GM18870 (cell line): ENCODE data around the gene RBM33.

Experiments used
- ATAC-seq: cut with Tn5 transposase; IDR thresholded peaks from one replicate; pipeline ENCODE4 v1.9.1; 2021; ENCODE audit warnings: moderate library complexity; ENCODE audit not compliant: unreplicated experiment

RBM33 gene

DNA sequence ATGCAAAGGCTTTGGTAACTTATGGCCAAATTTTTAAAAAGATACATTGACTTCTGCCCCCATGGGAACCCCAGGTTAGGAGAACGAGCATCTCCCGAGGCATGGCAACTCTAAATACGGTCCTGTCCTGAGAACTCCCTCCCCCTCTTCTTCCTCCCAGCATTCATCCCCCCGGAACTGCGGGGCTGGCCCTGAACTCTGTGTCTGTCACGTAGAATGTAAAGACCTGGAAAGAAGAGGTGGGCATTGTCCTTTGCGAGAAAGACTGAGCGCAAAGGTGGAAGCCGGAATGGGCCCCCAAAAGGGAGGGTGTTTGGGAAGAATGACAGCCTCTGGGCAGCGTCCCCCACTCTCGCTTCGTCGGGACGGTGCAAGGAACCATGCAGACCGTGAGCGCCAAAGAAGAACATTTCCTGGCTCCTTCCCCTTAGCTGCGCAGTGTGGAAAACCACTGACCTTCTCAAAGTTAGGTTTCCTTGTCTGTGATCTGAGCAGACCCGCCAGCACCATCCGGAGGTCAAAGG, 146.8 kb downstream of the RBM33 start:
- no peak for ATAC-seq

DNA sequence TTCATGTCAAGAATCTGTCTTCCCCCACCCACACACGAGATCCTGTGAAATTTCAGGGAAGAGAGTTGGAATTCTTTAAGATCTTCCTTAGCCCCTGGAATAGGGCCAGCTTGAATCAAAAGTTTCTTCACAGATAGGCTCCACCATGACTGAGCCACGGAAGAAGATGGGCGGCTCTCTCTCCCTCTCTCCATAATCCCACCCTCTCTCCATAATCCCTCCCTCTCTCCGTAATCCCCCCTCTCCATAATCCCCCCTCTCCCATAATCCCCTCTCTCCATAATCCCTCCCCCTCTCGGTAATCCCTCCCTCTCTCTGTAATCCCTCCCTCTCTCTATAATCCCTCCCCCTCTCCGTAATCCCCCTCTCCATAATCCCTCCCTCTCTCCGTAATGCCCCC, 147.4 kb downstream of the RBM33 start:
- no peak for ATAC-seq

GRCh38 chr7:155792315-155792960, 148.0 kb downstream of the RBM33 start:
- ATAC-seq, result no peak

GRCh38 chr7:155792999-155793560, 148.6 kb downstream of the RBM33 start:
- ATAC-seq, result no peak

- ATAC-seq, result no peak
Measured at GRCh38 chr7:155793720-155794119, 149.3 kb downstream of the RBM33 start.

DNA sequence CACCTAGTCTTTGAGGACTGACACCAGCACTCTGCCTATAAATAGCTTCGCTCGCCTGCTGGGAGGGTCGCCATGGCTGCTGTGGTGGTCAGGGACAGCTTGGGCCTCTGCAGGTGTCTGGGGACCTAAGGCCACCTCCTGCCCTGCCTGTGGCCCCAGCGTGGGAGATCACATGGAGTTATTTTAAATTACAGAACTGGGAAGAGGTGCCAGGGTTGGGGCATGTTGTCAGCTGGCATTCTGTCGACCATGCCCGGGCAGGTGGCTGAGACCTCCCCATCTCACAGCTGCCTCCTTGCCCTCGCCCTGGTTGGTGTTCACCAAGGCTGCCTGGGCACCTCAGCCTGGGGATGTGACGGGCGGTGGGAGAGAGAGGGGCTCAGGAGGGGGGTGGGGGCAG, 149.7 kb downstream of the RBM33 start:
- ATAC-seq, result no peak

- ATAC-seq, result no peak
Measured at GRCh38 chr7:155795401-155795800, 150.9 kb downstream of the RBM33 start.

- ATAC-seq, result no peak
Measured at GRCh38 chr7:155795951-155796350, 151.5 kb downstream of the RBM33 start.

DNA sequence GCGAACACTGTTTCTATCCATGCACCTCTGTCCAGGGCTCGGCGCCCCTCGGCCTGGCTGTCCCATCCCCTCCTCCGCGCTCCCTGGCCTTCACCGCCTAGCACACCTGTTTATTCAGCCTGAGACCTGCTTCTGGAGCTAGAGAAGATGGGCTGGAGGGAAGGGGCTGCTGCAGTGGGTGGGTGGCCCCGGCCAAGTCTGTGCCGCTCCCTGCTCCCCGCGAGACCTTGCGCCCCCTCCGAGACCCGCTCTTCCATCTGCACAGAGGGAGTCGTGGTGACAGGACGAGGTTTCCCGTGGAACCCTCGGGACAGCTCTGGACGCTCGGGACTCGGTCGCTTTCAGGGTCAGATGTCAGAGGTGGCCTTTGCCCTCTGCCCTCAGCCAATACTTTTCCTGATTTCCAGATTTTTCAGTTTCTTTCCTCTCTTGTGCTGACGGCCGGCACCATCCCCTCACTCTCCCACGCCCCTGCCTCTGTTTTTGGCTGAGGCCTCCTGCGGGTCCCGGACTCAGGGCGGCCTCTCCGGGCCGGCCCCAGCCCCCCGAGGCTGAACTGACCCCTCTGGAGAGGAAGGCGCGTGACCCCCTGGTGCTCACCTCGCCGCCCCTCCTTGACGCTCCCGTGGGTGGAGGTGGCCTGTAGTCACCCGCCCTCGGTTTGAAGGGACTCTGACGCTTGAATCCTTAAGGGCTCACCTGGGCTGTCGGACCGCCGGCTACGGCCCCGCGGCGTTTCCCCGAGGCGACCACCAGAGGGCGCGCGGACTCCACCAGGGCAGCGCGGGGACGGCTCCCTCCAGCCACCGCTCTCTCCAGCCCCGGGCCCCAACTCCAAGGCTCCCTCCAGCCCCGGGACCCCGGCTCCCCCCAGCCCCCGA, 152.2 kb downstream of the RBM33 start:
- no peak for ATAC-seq

- no peak for ATAC-seq
Measured at GRCh38 chr7:155797262-155798250, 153.1 kb downstream of the RBM33 start.

DNA sequence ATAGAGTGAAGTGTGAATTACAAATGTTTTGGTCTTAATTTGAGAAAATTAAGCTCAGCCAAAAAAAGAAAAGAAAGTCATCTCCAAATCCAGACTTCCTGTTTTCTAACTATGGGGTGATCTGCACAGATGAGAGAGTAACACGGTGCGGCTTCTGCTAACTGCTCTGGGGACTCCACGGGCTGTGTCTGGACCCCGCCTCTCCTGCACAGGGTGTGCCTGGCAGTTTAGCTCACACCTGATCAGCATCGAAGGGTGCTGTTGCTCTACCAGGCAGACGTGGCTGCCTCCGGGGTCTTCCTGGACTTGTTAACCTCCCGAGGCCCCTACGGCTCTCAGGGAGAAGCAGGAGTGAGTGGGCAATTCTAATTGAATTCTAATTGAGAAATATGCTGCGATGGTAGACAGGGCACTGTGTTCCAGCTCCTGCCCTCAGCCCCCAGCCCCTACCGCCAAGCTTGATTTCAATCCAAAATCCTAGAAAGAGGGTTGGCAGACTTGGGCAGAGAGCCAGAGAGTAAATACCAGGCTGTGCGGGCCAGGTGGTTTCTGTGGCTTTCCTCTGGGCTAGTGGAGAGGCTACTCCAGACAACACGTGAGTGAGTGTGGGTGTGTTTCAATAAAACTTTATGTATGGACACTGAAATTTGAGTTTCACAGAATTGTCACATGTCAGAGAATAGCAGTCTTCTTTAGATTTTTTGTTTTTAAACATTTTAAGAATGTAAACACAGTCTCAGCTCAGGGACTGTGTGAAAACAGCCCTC, 154.4 kb downstream of the RBM33 start:
- no peak for ATAC-seq

DNA sequence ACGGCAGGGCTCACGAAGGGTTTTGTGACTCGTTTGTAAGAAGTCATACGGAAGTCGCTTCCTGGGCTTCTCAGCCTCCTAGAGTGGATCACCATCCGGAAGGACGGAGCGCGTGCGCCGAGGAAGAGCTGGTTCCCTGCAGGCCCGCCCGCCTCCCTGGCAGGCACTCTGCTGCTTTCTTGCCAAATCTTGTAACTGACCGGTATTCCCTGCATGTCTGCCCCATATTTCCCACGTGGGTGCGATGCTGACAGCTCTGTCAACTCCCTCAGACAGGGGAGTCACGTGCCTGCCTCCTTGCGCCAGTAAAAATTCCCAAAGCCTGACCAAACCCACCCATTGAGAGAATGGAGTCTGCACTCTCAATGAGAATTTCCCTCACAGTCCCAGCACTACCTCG, 155.1 kb downstream of the RBM33 start:
- ATAC-seq, result no peak

DNA sequence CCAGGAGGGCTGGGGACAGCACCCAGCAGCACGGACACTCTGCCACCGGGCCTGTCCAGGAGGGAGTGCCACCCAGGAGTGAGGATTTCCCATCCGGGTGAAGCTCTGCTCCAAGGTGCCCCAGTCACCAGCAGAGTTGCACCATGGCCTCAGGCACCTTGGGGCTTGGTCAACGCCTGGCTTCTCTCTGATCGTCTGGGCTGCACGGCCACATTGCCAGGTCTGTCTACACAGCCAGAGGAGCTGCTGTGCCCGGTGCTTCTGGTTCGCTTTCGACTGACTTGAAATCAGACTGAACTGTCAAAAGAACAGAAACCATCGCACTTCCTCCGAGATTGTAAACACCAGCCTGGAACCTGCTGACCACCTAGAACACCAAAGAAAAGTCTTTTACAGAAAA, 155.8 kb downstream of the RBM33 start:
- no peak for ATAC-seq

GRCh38 chr7:155800741-155801267, 156.3 kb downstream of the RBM33 start:
- no peak for ATAC-seq

DNA sequence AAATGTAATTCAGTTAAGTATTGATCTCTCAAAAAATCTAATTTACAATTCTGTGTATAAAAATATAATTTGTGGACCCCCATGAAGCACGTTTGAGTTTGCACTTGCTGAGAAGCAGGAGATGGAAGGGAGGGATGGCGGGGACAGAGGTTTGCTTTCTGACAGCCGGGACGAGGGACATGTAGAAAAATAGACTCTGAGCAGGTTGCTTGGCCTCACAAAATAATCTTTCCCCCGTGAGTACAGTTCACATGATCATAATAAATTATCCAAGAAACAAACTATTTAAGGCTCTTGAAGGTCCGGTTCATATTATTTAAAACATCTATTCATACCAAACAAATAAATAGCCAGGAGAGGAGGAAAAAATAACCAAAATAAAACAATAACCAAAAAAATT, 157.8 kb downstream of the RBM33 start:
- no peak for ATAC-seq

DNA sequence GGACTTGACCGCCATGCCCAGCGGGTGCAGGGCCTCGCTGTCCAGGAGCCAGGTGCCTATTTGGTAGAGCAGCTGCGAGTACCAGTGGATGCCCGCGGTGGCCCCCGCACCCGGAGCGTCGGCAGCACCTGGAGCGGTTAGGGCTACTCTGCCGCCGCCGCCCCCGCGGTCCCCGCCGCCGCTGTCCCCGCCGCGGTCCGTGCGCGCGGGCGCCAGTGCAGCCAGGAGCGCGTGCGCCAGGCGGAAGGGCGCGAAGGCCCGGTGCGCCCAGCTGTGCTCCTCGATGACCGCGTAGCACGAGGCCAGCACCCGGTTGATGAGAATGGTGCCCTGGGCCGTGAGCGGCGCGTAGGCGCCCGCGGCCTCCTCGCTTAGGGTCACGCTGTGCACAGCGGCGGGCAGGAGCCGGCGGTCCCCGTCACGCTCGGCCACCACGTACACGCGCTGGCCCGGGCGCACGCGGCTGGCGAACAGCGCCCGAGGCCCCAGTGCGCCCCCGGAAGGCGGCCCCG, 158.5 kb downstream of the RBM33 start:
- ATAC-seq, result no peak

GRCh38 chr7:155803418-155804376, 159.2 kb downstream of the RBM33 start:
- no peak for ATAC-seq

GRCh38 chr7:155804431-155804831, 160.0 kb downstream of the RBM33 start:
- ATAC-seq, result no peak
